Lung (tissue), 12 donors: Measurements from ENCODE around the gene TAAR1. TPM values are rescaled to one million over a fixed set of nuclear protein-coding genes. Genes with fewer than 3 reads are reported as not detected.

Experiments used
- ATAC-seq: fragments of 200-7000 bp; cut with Tn5 transposase; one replicate; pipeline ENCODE4 v1.9.1; 2020; ENCODE audit warnings: moderate number of reproducible peaks; ENCODE audit not compliant: insufficient read depth, low FRiP score
- DNase-seq, 3 donors: peaks; one replicate each; pipeline ENCODE4 v3.0.0-alpha.2; 2013 to 2017
- H3K27ac ChIP-seq, 2 donors: one replicate each; pipeline ENCODE4 v1.5.1; 2013; ENCODE audit warnings: mild to moderate bottlenecking in 2 of 2, moderate library complexity in 2 of 2, control low read depth in 1 of 2, inconsistent platforms in 1 of 2, low read depth in 1 of 2, low read length in 1 of 2
- H3K27me3 ChIP-seq, 3 donors: one replicate each; pipeline ENCODE4 v1.5.1; 2013; ENCODE audit warnings: low read length in 2 of 3; ENCODE audit not compliant: control insufficient read depth in 3 of 3, insufficient read depth in 3 of 3
- H3K36me3 ChIP-seq, 4 donors: one replicate each; pipeline ENCODE4 v1.5.1; 2013; ENCODE audit warnings: low read length in 4 of 4, mild to moderate bottlenecking in 1 of 4, moderate library complexity in 1 of 4; ENCODE audit not compliant: control insufficient read depth in 4 of 4, insufficient read depth in 4 of 4
- H3K4me1 ChIP-seq, 5 donors: one replicate each; pipeline ENCODE4 v1.5.1; 2013; ENCODE audit warnings: low read length in 5 of 5, mild to moderate bottlenecking in 2 of 5, moderate library complexity in 1 of 5; ENCODE audit not compliant: control insufficient read depth in 5 of 5, insufficient read depth in 5 of 5
- H3K4me3 ChIP-seq: one replicate; pipeline ENCODE4 v1.5.1; 2013; ENCODE audit warnings: mild to moderate bottlenecking, control low read depth, moderate library complexity
- H3K9ac ChIP-seq, 2 donors: one replicate each; pipeline ENCODE4 v1.5.1; 2013; ENCODE audit warnings: low read length in 2 of 2, control low read depth in 1 of 2; ENCODE audit not compliant: insufficient read depth in 1 of 2
- H3K9me3 ChIP-seq, 4 donors: one replicate each; pipeline ENCODE4 v1.5.1; 2013; ENCODE audit warnings: low read length in 3 of 4, mild to moderate bottlenecking in 1 of 4, moderate library complexity in 1 of 4; ENCODE audit not compliant: control insufficient read depth in 4 of 4, insufficient read depth in 3 of 4
- CTCF ChIP-seq: IDR thresholded peaks from 2 replicates; pipeline ENCODE4 v1.5.1; 2012; ENCODE audit warnings: mild to moderate bottlenecking; ENCODE audit errors: control extremely low read depth, extremely low read depth
- WGBS, 2 donors: extraction: QIAGEN DNeasy Blood & Tissue Kit; methylation state at CpG; one replicate each; pipeline ENCODE4 v1.1.7; 2013; 5-methylcytosine and 5-hydroxymethylcytosine counted together
- polyA plus RNA-seq, 2 donors: library from polyadenylated mRNA; stranded (reverse); fragments of 200-250 nt; gene quantifications; one replicate each; pipeline ENCODE4 v1.2.1, GENCODE V29; 2013
- total RNA-seq, 2 donors: library from RNA; depleted of rRNA in 1 of 2; stranded (reverse); fragments of >200 nt in 1 of 2; gene quantifications; one replicate each; pipeline ENCODE4 v1.2.1, GENCODE V29; 2014 to 2021
- donor health status: control.
- donor health status: control.
- donor health status: Bipolar disorder and iron deficiency.
- donor health status: healthy.
- donor health status: DM: yes; HTN: yes; CAD: no.

TAAR1 gene
- total and polyA plus RNA-seq, 4 donors: 0.06 TPM; not detected in 3

GRCh38 chr6:132612449-132613108 lies 46.4 kb downstream of the TAAR1 start:
- ATAC-seq (no peak), DNase-seq (no peak)
- no peak for TF ChIP-seq CTCF
- 60% methylated on average over 4 of the region's 4 CpGs for WGBS, 2 donors
- Histone ChIP-seq H3K9me3 (no peaks in the 10 kb centered on the region), H3K9ac (no peak overlapping the region), H3K36me3 (no peaks in the 10 kb centered on the region), H3K4me3 (no peak overlapping the region), H3K27me3 (no peaks in the 10 kb centered on the region), H3K27ac (no peak overlapping the region), H3K4me1 (no peaks in the 10 kb centered on the region)

- 95% methylated on average over 2 of the region's 2 CpGs for WGBS, 2 donors
- no peak for ATAC-seq
Observed at GRCh38 chr6:132611616-132612015, 47.4 kb downstream of the TAAR1 start.

GRCh38 chr6:132607544-132608233 lies 51.3 kb downstream of the TAAR1 start:
- WGBS, 2 donors: 82 to 90% methylated on average over 5 of the region's 5 CpGs
- Histone ChIP-seq H3K9ac (no peak overlapping the region), H3K9me3 (no peaks in the 10 kb centered on the region), H3K4me1 (no peaks in the 10 kb centered on the region), H3K36me3 (no peaks in the 10 kb centered on the region), H3K27ac (no peak overlapping the region), H3K27me3 (no peaks in the 10 kb centered on the region), H3K4me3 (no peak overlapping the region)
- DNase-seq (no peak), ATAC-seq (no peak)
- no peak for TF ChIP-seq CTCF

More at GRCh38 chr6:132611616-132612015, 47.4 kb downstream of the TAAR1 start:
- Histone ChIP-seq H3K4me1 (no peaks in the 10 kb centered on the region), H3K27me3 (no peaks in the 10 kb centered on the region), H3K27ac (no peak overlapping the region), H3K9me3 (no peaks in the 10 kb centered on the region), H3K36me3 (no peaks in the 10 kb centered on the region), H3K4me3 (no peak overlapping the region), H3K9ac (no peak overlapping the region)
- no peak for TF ChIP-seq CTCF
- DNase-seq: no peak
